ENCODE measurements around the gene GORASP1. TPM values are rescaled to one million over a fixed set of nuclear protein-coding genes. Genes with fewer than 3 reads are reported as not detected.
A peak's percentile ranks its signal among the peaks of the same experiment; 100 is the strongest.
"Not testable (repeated sequence)": the region's sequence is repeated elsewhere in the genome, so short reads cannot be mapped to it uniquely, and the experiment has no call there.

The GORASP1 gene
- total RNA-seq, 1 experiment from 2014 or later: 58.6 TPM

- no peak for TF ChIP-seq CTCF (IDR thresholded peaks at IDR 0.05; ENCODE audit: unreplicated experiment)
- Mint-ChIP-seq H3K9me3 (ENCODE audit: low read depth, unreplicated experiment) (no peaks in the 10 kb centered on the region), H3K4me1 (ENCODE audit: low read depth, unreplicated experiment) (peaks cover 15% of the 10 kb centered on the region), H3K4me3 (ENCODE audit: low read depth, unreplicated experiment) (no peak overlapping the region), H3K27ac (ENCODE audit: unreplicated experiment) (no peak overlapping the region), H3K27me3 (ENCODE audit: unreplicated experiment) (no peaks in the 10 kb centered on the region), H3K36me3 (ENCODE audit: insufficient read depth, unreplicated experiment) (peaks cover 5% of the 10 kb centered on the region)
- no peak for DNase-seq
- CTCF ChIA-PET: no interaction called here
- intact Hi-C loops (cut with micrococcal nuclease; ENCODE audit: unreplicated experiment): no loop called here
- no TSS peak for BruUV-seq (replicated peaks)
Measured at GRCh38 chr3:39063143-39063542, 44.3 kb downstream of the GORASP1 start.

GRCh38 chr3:39062180-39062579 lies 45.2 kb downstream of the GORASP1 start:
- Mint-ChIP-seq H3K27me3 (ENCODE audit: unreplicated experiment) (no peaks in the 10 kb centered on the region), H3K36me3 (ENCODE audit: insufficient read depth, unreplicated experiment) (peaks cover 8% of the 10 kb centered on the region), H3K27ac (ENCODE audit: unreplicated experiment) (peak overlapping the region; percentile 82), H3K9me3 (ENCODE audit: low read depth, unreplicated experiment) (no peaks in the 10 kb centered on the region), H3K4me3 (ENCODE audit: low read depth, unreplicated experiment) (peak overlapping the region; percentile 41), H3K4me1 (ENCODE audit: low read depth, unreplicated experiment) (peaks cover 15% of the 10 kb centered on the region)
- CTCF ChIA-PET: interaction anchor here (0.8 kb wide), 1 partner anchor 62 kb away, joined by 3 read pairs; no protein-coding TSS in a partner anchor
- TF ChIP-seq CTCF (IDR thresholded peaks at IDR 0.05; ENCODE audit: unreplicated experiment): no peak
- intact Hi-C loops (cut with micrococcal nuclease; ENCODE audit: unreplicated experiment): no loop called here
- peak; percentile 47 for DNase-seq
- no TSS peak for BruUV-seq (replicated peaks)

- H3K27ac Mint-ChIP-seq (ENCODE audit: unreplicated experiment); H3K36me3 Mint-ChIP-seq (ENCODE audit: insufficient read depth, unreplicated experiment); CTCF ChIA-PET; H3K4me3 Mint-ChIP-seq (ENCODE audit: low read depth, unreplicated experiment); H3K27me3 Mint-ChIP-seq (ENCODE audit: unreplicated experiment); intact Hi-C loops (cut with micrococcal nuclease; ENCODE audit: unreplicated experiment); BruUV-seq (replicated peaks); H3K9me3 Mint-ChIP-seq (ENCODE audit: low read depth, unreplicated experiment); DNase-seq: not testable (repeated sequence)
- H3K4me1 Mint-ChIP-seq (ENCODE audit: low read depth, unreplicated experiment): peaks cover 20% of the 10 kb centered on the region
Measured at GRCh38 chr3:39061228-39061627, 46.2 kb downstream of the GORASP1 start.

GRCh38 chr3:39056151-39056550 lies 51.3 kb downstream of the GORASP1 start:
- Mint-ChIP-seq H3K27ac (ENCODE audit: unreplicated experiment) (no peak overlapping the region), H3K9me3 (ENCODE audit: low read depth, unreplicated experiment) (no peaks in the 10 kb centered on the region), H3K36me3 (ENCODE audit: insufficient read depth, unreplicated experiment) (peaks cover 27% of the 10 kb centered on the region), H3K27me3 (ENCODE audit: unreplicated experiment) (no peaks in the 10 kb centered on the region), H3K4me1 (ENCODE audit: low read depth, unreplicated experiment) (peaks cover 13% of the 10 kb centered on the region), H3K4me3 (ENCODE audit: low read depth, unreplicated experiment) (no peak overlapping the region)
- CTCF ChIA-PET: no interaction called here
- intact Hi-C loops (cut with micrococcal nuclease; ENCODE audit: unreplicated experiment): no loop called here
- TF ChIP-seq CTCF (IDR thresholded peaks at IDR 0.05; ENCODE audit: unreplicated experiment): no peak
- BruUV-seq (replicated peaks): no TSS peak
- no peak for DNase-seq

- intact Hi-C loops (cut with micrococcal nuclease; ENCODE audit: unreplicated experiment): no loop called here
- Mint-ChIP-seq H3K4me3 (ENCODE audit: low read depth, unreplicated experiment) (no peak overlapping the region), H3K36me3 (ENCODE audit: insufficient read depth, unreplicated experiment) (peaks cover 27% of the 10 kb centered on the region), H3K27me3 (ENCODE audit: unreplicated experiment) (peaks cover 8% of the 10 kb centered on the region), H3K4me1 (ENCODE audit: low read depth, unreplicated experiment) (peaks cover 13% of the 10 kb centered on the region), H3K27ac (ENCODE audit: unreplicated experiment) (no peak overlapping the region), H3K9me3 (ENCODE audit: low read depth, unreplicated experiment) (no peaks in the 10 kb centered on the region)
- BruUV-seq (replicated peaks): no TSS peak
- no peak for DNase-seq
- TF ChIP-seq CTCF (IDR thresholded peaks at IDR 0.05; ENCODE audit: unreplicated experiment): no peak
- CTCF ChIA-PET: no interaction called here
Measured at GRCh38 chr3:39053696-39054095, 53.7 kb downstream of the GORASP1 start.
